Medulla oblongata (tissue), 1 donor: Measurements from ENCODE around the gene NAA25.
"Not testable (repeated sequence)": the region's sequence is repeated elsewhere in the genome, so short reads cannot be mapped to it uniquely, and the experiment has no call there.

Experiments used
- DNase-seq: peaks from one replicate; pipeline ENCODE4 v3.0.0-alpha.2; 2015; ENCODE audit errors: extremely low spot score

NAA25 gene

DNA sequence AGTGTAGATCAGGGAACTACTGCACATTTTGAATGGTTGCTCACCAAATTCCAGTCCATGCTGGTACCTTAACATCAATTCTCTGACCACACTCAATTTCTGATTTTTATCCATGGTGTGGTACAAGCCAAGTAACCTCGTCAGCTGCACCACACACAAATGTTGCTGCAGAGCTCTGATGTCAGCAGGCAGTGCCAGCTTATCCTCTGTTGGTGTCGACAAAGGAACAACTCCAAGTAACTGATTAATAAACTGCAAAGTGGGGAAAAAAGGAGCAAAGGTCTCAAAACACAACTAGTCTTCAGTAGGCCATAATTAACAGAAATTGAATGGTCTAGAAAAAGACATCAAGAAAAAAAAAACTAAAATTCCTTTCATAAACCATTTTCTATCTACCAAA, 47.4 kb downstream of the NAA25 start:
- DNase-seq, result no peak

DNA sequence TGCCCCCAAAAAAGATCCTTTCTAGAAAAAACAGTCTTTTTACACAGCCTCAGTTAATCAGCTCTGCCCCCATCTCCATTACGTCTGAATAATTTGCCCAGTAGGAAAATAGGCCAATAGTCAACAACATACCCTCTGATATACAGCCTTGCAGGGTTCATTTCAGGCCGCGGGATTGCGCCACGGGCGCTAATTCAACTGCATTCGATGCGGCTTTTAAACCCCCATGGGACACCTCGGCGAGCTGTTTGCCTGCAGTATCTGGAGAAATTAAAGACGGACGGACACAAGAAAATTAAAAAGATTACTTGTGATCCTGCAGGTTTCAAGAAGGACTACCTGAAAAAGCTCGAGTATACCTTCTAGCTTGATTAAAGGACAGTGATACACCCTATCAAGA, 59.2 kb downstream of the NAA25 start:
- no peak for DNase-seq

DNA sequence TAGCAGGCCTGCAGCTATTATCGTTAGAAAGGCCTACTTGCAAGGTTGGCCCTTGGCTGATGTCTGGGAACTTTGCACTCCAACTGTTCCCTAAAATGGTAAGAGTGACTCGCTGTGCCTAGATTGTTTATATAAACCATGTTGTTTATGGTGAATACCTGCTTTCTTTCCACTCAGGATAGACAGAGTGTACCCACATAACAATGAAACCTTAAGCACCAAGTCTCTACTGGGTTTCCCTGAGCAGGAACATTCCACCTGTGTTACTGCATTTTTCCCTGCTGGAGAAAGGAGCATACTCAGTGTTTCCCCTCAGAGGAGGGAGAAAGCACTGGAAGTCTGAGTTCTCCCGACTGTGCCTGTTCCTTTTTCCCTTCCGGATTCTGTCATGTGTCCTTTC, 62.6 kb downstream of the NAA25 start:
- no peak for DNase-seq

- not testable (repeated sequence) for DNase-seq
Observed at GRCh38 chr12:112036614-112037013, 72.0 kb downstream of the NAA25 start.

DNA sequence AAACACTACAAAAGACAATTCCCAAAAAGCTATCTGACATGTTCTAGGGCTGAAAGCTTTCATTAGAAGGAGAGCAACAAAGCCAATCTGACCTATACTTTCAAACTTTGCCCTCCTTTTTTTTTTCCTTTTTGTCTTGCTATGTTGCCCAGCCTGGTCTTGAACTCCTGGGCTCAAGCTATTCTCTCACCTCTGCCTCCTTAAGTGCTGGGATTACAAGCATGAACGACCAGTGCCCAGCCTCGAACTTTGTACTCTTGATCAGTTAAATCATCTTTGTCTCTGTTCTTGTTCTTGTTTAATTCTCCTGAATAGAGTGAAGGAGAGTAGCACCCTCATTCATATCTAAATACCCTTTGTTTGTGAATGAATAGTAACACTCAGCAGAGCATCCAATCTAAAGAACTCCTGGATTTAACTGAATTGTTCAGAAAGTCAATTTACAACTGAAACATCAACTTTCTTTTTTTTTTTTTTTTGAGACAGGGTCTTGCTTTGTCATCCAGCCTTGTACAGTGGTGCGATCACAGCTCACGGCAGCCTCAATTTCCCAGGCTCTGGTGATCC, 73.3 kb downstream of the NAA25 start:
- no peak for DNase-seq

- no peak for DNase-seq
Observed at GRCh38 chr12:112032292-112032691, 76.3 kb downstream of the NAA25 start.

GRCh38 chr12:112031472-112031871, 77.1 kb downstream of the NAA25 start:
- DNase-seq, result no peak

- DNase-seq, result no peak
Observed at GRCh38 chr12:112029301-112029700, 79.3 kb downstream of the NAA25 start.

DNA sequence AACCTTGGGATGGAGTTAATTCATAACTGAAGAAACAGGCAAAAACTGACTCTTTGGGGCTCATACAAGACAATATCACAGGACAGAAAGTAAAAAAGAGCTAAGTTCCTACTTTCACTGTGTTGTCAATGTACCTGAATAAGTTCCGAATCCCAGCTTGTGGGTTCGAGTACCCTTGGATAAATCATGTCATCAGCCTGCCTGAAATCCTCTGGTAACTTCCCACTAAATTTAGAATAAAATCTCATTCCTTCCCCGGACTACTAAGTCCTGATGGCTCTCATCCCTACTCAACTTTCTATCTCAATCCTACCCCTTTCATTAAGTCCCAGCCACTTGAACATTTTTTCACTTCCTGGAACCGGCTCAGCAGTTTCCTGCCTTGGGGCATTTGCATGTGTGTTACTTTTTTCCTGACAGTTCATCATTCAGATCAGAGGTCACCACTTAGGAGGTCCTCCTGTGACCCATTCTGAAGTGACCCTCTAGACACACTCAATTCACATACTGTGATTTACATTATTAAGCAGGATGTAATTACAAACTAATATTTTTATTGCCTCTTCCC, 82.7 kb downstream of the NAA25 start:
- no peak for DNase-seq

- DNase-seq, result no peak
Observed at GRCh38 chr12:112023759-112024396, 84.7 kb downstream of the NAA25 start.

- DNase-seq, result no peak
Observed at GRCh38 chr12:112022241-112023016, 86.2 kb downstream of the NAA25 start.

GRCh38 chr12:112020947-112021457, 87.6 kb downstream of the NAA25 start:
- DNase-seq, result no peak

GRCh38 chr12:112018571-112019237, 89.9 kb downstream of the NAA25 start:
- no peak for DNase-seq

GRCh38 chr12:112017041-112017440, 91.5 kb downstream of the NAA25 start:
- DNase-seq, result no peak

- no peak for DNase-seq
Observed at GRCh38 chr12:112015938-112016337, 92.6 kb downstream of the NAA25 start.

DNA sequence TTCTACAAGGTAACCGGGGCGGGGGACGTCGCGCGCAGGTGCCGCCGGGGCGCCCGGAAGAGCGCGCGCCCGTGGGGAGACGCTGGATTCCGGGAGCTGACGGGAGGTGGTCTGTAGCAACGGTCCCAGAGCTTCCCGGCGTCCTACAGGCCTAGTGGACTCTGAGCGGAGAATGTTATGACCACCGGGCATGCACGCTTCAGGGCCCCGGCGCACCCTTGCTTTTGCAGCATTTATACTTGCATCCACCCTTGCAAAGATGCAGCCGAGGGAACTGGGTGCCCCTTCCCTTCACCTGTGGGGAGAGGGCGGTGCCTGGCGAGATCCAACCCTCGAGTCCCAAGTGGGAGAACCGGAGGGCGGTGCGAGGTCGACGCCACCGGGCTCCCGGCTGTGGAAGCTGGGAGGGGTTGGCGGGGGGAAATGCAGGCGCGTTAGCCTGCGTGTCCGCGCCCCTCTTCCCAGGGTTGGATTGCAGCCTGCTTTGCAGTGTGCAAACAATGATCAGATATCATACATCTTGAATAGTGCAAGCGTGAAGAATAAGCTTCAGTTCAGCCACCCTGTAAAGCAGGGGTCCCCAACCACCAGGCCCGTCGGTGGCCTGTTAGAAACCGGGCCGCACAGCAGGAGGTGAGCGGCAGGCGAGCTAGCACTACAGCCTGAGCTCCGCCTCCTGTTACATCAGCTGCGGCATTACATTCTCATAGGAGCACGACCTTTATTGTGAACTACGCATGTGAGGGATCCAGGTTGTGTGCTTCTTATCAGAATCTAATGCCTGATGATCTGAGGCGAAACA, 94.8 kb downstream of the NAA25 start:
- DNase-seq, result peak; percentile 28

DNA sequence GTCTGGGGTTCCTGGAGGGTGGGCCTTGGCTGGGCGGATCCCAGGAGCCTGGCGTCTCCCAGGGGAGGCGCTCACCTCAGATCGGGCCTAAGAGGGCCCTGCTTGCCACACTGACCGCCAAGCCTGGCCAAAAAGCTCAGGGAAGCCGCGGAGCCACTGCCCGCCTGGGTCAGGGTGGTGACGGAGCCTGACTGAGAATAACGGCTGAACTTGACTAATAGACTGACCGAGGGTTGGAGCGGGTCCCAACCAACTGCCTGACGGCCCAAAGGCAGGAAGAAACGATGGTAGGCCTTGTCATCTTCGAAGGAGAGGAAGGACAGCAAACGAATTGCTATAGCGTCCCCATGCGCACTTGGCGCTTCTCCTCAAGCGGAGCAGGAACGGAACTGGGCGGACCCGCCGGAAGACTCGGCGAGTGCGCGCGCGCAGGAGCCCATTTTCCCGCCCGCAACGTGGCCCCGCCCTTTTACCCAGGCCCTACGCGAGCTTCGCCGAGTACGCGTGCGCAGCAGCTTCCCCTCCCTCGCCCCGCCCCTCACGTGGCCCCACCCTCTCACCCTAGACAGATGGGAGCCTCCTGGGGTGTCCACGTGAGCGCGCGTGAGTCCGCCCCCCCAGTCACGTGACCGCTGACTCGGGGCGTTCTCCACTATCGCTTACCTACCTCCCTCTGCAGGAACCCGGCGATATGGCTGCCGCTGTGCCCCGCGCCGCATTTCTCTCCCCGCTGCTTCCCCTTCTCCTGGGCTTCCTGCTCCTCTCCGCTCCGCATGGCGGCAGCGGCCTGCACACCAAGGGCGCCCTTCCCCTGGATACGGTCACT, 95.6 kb downstream of the NAA25 start, which contains the start of the genes ERP29 and TMEM116:
ERP29 (plus strand) TSS at position 652 of the 826 bp plus-strand sequence; CDS start at position 692, 40 bp downstream.
TMEM116 (minus strand) TSS at position 391 of the 826 bp plus-strand sequence. CDS start 7,895 bp downstream, outside the sequence.
- peak; percentile 99 for DNase-seq

DNA sequence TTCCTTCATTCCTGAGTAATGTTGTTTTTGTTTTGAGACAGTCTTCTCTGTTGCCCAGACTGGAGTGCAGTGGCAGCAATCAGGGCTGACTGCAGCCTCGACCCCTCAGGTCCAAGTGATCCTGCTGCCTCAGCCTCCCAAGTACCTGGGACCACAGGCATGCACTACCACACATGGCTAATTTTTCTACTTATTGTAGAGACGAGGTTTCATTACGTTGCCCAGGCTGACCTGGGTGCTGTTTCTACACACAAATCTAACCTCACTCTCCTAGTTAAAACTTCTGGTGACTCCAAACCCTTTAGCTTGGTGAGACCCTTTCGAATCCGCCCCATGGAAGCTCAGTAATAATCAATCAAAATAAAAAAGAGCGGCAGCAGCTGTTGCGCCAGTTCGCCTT, 96.9 kb downstream of the NAA25 start:
- no peak for DNase-seq

DNA sequence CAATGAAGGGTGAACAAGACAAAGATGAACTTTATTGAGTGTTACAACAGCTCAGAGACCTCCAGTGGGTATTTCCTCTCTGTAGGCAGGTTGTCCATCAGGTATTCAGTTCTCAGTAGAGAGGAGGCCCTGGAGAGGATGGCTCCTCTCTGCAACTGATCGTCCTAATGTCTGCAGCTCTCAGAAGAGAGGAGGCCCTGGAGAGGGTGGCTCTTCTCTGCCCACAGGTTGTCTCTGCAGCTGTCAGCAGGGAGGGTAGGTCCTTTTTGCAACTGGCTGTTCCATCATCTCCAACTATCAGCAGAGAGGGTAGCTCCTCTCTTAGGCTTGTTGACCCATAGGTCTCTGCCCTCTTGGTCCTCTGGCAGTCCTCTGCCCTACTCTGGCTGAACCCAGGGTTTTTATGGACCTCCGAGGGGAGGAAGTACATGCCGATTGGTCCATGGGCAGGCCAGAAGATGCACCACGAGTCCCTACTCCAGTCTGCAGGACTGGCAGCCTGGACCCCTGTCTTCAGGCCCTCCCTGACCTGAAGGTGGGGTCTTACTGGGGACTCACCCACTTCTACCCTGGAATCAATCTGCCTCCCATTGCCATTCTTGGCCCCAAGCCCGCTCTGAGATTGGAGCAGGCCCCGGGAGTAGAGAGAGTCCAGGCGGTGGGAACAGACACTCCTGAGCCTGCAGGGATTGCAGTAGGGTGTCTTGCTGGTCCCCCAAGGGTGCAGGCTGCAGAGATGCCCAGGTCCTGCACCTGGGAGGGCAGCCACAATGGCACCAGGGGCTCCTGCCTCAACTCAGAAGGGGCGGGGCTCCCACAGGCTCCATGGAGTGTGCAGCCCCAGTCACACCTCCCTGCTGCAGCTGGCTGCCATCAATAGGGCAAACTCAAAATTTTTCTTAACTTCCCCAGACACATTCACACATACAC, 97.9 kb downstream of the NAA25 start:
- DNase-seq, result no peak
